OCI-M2 (cell line): ENCODE measurements around the gene FBXO2.

ENCODE experiments used
- DNase-seq: peaks from one replicate; lab custom pipeline; 2025; ENCODE audit not compliant: unreplicated experiment; lab: John Stamatoyannopoulos, UW

FBXO2 gene, protein sequence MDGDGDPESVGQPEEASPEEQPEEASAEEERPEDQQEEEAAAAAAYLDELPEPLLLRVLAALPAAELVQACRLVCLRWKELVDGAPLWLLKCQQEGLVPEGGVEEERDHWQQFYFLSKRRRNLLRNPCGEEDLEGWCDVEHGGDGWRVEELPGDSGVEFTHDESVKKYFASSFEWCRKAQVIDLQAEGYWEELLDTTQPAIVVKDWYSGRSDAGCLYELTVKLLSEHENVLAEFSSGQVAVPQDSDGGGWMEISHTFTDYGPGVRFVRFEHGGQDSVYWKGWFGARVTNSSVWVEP

DNA sequence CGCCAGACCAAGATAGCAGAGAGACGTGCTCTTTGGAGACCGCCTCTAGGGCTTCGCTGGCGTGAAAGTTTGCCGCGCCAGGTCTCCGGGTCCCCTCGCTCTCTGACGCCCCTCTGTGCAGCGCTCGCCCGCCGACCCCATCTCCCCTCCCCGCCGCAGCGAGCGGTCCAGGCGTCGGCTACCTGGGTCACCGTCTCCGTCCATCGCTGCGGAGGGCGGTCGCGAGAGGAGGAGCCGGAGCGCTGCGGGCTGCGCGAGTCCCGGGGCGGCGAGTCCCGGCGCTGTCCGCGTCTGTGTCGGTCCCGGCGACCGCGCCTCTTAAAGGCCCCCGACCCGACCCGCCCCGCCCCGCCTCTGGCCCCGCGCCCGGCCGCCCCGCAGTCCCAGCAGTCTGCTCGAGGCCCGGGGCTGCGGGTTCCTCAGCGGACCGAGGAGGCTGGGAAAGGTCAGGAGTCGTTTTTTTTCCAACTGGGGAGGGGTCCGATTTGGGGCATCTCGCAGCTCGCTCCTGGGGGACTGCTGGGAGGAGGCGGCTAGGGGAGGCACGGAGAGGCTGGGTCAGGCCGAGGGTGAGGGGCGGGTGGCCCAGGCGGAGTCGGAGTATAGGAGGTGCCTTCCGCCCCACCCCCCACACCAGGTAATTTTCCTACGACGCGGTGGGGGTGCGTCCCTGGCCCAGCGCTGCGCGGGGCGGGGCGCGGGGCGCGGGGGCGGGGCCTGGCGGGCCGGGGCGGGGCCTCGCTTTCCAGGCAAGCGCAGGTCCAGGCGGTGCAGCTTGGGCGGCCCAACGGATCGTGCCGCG, at the start of gene FBXO2, which contains the start of gene FBXO44:
FBXO2 (minus strand) TSS at position 293 of the 802 bp plus-strand sequence; CDS start at position 204, 89 bp downstream.
FBXO44 (plus strand) TSS at position 741 of the 802 bp plus-strand sequence. CDS start 959 bp downstream, outside the sequence.
- no peak for DNase-seq

GRCh38 chr1:11703357-11704193, 49.3 kb upstream of the FBXO2 start:
- DNase-seq, result no peak

DNA sequence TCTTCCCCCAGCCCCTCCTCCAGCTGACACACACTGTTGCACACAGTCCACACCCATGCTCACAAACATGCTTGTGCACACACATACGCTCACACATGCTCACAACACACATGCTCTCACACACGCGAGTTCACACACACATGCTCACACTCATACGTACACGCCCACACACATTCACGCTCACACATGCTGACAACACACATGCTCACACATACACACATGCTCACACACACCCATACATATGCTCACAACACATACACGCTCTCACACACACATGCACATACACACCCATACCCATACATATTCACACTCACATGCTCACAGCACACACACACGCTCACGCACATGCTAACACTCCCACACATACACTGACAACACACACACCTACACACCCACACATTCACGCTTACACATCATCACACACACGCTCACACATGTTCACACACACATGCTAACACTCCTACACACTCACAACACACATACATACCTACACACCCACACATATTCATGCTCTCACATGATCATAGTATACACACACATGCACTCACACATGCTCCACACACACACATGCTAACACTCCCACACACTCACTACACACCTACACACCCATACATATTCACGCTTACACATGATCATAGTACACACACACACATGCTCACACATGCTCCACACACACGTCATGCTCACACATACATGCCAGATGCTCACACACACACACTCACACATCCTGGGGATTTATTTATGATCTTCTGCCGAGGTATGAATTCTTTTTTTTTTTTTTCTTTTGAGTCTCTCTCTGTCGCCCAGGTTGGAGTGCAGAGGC, 48.0 kb upstream of the FBXO2 start:
- no peak for DNase-seq

DNA sequence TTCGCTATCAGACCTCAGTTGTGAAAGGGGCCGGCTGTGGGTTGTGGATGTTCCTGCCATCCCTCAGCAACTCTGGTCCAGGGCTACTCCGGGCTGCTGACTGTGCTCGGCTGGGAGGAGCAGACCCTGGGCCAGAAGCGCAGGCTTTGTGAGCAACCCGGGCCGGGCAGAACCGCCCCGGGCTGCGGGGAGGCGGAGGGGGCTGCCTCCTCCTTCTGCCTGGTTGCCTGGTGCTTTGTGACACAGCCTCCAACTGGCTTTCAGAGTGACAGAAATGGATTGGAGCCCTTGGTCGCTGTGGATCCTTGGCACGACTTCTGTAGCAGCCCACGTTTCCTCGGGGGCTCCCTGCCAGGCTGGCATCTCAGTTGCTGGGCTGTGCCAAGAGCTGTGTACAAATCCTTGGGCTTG, 47.3 kb upstream of the FBXO2 start:
- no peak for DNase-seq

- no peak for DNase-seq
These were observed 46.6 kb upstream of the FBXO2 start for GRCh38 chr1:11700601-11701467.

DNA sequence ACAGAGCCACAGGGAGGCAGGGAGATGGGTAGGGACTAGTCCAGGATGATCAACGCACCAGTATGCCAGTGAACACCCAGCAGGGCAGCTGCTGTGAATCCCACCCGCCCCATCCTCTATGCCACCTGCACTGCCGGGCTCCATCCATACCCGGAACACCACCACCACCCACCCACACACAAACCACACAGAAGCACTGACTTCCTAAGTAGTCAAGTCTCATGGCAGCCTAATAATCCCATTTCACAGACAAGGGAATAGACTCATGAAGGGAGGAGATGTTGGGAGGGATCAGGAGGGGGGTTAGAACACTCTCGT, 43.6 kb upstream of the FBXO2 start:
- no peak for DNase-seq

GRCh38 chr1:11697188-11697892, 43.1 kb upstream of the FBXO2 start:
- no peak for DNase-seq

DNA sequence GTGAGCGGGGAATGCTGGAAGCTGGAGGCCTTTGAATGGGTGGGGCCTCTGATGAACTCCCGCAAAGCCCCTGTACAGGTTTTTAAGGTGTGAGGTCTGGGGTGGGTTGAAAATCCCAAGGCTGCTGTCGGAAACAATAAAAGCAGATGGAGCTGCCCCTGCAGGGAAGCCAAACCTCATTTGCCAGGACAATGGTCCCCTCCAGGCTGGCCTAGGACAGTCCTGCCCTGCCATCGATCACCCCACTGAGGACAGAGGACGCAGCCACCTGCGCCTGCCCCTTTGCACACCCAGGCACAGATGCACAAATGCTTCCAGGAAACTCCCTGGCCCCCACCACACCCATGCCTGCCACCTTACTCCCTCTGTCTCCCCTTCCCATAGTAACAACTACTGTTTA, 41.6 kb upstream of the FBXO2 start:
- DNase-seq, result no peak

DNA sequence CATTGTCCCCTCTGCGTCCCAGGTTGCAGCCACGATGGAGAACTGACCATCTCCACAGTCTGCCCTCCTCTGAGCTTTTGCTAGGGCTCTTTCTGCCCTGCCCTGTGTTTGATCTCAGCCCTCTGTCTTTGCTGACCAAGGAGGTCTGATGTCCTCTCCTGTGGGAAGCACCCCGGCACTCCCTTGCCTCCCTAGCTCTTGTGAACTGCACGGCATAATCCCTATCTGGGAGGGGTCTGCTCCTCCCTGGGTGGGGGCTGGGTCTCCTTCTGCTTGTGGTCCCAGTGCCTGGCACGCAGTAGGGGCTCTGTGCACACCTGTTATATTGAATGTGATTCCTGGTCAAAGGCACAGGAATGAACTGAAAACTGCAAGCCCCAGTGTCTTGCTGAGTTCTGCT, 39.7 kb upstream of the FBXO2 start:
- DNase-seq, result no peak

DNA sequence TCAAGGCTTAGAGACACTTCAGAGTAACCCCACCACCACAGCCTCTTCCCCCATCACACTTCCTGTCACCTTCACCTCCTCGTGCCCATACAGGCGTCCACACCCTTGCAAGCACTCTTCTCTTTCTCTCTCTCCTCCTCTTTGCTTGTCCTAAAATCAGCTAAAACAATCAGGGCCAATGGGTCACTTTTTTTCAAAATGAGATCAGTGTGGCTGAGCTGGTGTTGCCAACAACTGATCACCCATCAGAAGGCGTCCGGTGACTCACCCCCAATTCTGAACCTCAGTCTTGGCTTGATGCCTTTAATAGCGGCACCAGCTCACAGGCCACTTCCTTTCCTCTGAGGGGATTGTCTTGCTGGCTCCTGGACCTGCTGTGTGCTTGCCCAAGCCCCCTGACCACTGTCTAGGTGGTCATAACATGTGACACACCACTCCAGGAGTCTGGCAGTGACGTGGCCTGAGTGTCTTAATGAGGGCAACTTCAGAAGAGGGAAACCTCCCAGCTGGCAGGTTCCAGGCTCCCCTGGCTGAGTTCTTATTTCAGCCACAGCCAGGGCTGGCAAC, 38.9 kb upstream of the FBXO2 start:
- DNase-seq, result no peak

GRCh38 chr1:11691928-11692711, 37.9 kb upstream of the FBXO2 start:
- DNase-seq, result no peak

GRCh38 chr1:11691302-11691914, 37.2 kb upstream of the FBXO2 start, which contains the start of gene DRAXIN:
Gene DRAXIN (plus strand): TSS chr1:11691710. CDS start chr1:11706259, 14,549 bp downstream.
- no peak for DNase-seq

DNA sequence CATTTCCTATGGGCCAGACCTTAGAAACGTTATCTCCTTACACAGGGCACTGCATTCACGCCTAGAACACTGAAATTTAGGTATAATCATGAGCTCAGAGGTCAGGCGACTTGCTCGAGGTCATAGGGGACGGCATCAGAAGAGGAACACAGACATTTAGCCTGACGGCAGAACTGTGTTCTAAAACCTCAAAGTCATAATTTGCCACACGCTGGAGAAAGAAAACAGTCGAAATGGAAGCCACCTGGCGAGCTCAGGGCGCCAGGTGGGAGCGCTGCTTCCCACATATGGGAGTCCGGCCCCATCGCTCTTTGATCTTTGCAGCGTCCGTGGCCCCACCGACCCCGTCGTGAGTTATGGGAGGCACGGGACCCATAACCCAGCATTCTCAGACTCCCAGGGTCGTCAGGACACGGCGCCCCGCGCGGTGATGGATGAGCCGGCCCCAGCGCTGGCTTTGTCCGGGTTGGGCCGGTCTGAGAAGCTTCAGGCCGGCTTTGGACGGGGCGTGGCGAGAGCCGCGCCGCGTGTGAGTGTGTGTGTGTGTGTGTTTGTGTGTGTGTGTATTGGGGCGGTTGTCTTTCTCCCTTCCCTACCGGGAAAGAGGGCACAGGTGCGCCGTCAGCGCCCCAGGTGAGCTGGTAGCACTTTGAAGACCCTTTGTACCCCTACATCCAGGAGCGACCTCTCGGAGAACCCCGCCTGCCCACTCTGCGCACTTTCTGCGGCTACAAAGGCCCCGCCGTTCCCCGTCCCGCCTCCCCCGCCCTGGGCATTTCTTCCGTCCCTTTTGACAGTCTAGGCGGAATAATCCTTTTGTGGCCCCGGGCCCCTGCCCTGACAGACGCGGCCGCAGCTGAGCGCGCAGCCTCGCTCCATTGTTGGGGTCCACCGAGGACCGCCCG, 36.4 kb upstream of the FBXO2 start:
- no peak for DNase-seq

DNA sequence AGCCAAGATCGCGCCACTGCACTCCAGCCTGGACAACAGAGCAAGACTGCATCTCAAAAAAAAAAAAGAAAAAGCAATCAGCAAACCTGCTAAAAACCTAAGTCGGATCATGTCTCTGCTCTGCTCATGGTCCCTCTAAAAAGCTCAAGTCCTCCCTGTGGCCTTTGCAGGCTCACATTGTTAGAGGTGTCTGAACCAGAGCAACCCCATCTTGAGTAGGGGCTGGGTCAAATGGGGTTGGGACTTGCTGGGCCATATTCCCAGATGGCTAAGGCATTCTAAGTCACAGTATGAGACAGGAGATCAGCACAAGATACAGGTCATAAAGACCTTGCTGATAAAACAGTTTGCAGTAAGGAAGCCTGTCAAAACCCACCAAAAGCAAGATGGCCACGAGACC, 34.3 kb upstream of the FBXO2 start:
- DNase-seq, result no peak

- no peak for DNase-seq
These were observed 31.1 kb upstream of the FBXO2 start for GRCh38 chr1:11685210-11685752.

DNA sequence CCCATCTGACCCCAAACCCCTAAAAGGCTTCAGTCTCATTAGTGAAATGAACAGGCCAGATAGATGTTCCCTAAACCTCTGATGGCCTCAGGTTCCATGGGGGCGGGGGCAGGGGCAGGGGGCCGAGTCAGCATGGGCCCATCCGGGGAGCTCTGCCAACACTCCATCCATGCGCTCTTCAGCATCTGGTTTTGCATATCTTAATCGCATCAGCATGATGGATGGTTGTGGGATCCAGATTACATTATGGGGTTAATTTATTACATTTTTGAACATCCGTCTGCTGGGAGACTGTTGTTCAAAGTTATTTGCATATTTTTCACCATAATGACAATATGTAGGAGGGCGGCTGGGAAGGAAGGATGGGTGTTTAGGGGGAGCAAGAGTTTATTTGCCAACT, 29.8 kb upstream of the FBXO2 start:
- DNase-seq, result no peak
